ENCODE data around the gene MRPS27.

DNA sequence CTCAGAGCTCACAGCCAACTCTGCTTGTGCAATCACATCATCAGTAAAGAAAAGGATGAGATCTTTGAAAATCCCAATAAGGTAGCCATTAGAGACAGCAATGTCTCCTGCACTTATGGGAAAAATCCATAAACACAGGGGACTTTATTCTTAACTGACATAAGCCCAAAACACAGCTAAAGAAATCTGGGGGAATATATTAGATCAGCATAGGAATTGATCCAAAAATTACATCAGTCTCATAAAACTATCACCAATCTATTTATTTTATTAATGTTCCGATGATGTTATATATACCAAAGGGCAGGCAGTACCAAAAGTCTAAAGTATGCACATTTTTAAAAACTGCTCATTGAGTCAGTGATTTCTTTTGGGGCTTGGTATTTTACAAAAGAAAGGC, 6.9 kb downstream of the MRPS27 start:
- TF ChIP-seq SIN3A (IDR thresholded peaks at IDR 0.05; ENCODE audit: borderline replicate concordance, insufficient read depth, low read length) (no peak), POLR2AphosphoS5 (IDR thresholded peaks at IDR 0.05; ENCODE audit: low read depth, low read length) (no peak), TAF1 (IDR thresholded peaks at IDR 0.05; ENCODE audit: borderline replicate concordance, insufficient read depth, low read length) (no peak), FOXP2 (optimal IDR thresholded peaks at IDR 0.05; ENCODE audit: borderline replicate concordance, extremely low read depth, extremely low read length, insufficient read depth) (no peak)
- TF ChIP-seq, protein P1, sequence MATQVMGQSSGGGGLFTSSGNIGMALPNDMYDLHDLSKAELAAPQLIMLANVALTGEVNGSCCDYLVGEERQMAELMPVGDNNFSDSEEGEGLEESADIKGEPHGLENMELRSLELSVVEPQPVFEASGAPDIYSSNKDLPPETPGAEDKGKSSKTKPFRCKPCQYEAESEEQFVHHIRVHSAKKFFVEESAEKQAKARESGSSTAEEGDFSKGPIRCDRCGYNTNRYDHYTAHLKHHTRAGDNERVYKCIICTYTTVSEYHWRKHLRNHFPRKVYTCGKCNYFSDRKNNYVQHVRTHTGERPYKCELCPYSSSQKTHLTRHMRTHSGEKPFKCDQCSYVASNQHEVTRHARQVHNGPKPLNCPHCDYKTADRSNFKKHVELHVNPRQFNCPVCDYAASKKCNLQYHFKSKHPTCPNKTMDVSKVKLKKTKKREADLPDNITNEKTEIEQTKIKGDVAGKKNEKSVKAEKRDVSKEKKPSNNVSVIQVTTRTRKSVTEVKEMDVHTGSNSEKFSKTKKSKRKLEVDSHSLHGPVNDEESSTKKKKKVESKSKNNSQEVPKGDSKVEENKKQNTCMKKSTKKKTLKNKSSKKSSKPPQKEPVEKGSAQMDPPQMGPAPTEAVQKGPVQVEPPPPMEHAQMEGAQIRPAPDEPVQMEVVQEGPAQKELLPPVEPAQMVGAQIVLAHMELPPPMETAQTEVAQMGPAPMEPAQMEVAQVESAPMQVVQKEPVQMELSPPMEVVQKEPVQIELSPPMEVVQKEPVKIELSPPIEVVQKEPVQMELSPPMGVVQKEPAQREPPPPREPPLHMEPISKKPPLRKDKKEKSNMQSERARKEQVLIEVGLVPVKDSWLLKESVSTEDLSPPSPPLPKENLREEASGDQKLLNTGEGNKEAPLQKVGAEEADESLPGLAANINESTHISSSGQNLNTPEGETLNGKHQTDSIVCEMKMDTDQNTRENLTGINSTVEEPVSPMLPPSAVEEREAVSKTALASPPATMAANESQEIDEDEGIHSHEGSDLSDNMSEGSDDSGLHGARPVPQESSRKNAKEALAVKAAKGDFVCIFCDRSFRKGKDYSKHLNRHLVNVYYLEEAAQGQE (IDR thresholded peaks at IDR 0.05; ENCODE audit: insufficient read depth in 1 of 2, low read depth in 2 of 2, low read length in 2 of 2), result no peak
